Medulla oblongata (tissue), 1 donor: ENCODE data around the gene NADK2.

ENCODE experiments used
- DNase-seq: peaks from one replicate; pipeline ENCODE4 v3.0.0-alpha.2; 2015; ENCODE audit errors: extremely low spot score

NADK2 gene

DNA sequence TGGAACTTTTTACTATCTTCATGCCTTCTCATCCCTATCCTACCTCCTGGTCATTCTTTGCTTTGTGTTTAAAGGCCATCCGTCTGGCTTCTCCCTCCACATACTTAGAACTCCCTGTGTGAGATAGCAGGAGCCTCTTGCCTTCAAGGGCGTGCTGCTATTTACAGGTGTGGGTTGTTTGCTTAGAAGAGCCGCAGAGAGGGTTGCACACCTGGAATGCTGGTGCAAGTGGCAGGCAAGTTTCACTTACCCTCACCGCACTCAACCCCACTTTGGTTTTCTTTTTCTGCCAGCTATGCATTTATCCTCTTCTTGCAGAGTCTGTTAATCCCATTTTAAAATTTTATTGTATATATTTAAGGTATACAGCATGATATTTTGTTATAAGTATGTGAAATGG, 77.3 kb downstream of the NADK2 start:
- DNase-seq = no peak

GRCh38 chr5:36162810-36163486, 78.8 kb downstream of the NADK2 start:
- DNase-seq = peak; percentile 79

DNA sequence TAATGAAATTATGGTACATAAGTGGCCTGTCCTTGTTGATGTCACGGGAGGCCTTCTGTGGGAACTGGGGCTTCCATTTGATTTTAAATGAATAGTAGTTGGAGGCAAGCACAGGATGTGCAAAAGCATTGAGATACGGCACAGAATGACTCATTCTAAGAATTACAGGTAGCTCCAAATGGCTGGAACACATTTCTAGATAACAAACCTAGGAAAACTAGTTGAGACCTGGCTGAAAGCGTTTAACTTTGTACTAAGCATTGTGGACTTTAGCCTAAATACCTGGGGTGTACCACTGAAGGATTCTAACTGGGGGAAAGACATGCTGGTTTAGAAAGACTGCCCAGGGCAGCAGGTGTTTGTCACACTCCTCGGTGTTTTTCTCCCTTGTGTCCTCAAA, 80.4 kb downstream of the NADK2 start:
- DNase-seq = no peak

GRCh38 chr5:36160617-36161016, 81.1 kb downstream of the NADK2 start:
- DNase-seq = no peak

GRCh38 chr5:36158144-36158543, 83.6 kb downstream of the NADK2 start:
- no peak for DNase-seq

DNA sequence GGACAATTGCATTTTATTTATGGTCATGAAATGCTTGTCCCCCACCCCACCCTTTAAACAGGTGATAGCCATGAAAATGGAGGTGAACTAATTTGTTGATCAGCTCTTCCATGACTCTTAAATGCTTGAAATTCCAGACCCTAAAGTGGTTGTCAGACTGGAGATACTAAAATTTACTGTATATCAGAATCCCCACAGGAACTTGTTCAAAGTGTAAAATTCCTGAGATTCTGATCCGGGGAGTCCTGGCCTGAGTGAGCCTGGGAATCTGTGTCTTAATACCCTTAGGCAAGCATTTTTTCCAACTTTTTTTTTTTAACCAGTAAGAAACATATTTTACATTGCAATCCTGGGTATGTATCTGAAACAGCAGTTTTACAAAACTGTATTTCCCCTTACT, 85.1 kb downstream of the NADK2 start:
- no peak for DNase-seq

- no peak for DNase-seq
Measured at GRCh38 chr5:36156121-36156601, 85.6 kb downstream of the NADK2 start.

GRCh38 chr5:36155291-36155690, 86.4 kb downstream of the NADK2 start:
- no peak for DNase-seq

GRCh38 chr5:36153726-36154125, 88.0 kb downstream of the NADK2 start:
- no peak for DNase-seq

DNA sequence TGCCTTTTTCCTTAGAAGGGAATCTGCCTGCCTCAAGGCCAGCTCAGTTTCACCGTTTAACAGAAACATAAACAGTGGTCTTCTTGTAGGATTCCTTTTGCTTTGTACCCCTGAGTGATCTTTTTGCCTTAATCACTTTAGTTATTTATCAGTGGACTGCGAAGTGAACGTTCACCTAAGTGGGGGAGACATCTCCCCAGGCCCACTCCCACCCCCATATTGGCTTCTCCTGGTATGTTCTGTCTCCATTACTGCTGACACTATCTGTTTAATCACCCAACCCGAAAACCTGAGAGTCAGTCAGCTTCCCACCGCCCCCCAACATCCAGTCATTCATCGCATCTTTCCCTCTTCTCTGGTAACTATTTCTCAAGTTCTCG, 88.4 kb downstream of the NADK2 start:
- DNase-seq = no peak

DNA sequence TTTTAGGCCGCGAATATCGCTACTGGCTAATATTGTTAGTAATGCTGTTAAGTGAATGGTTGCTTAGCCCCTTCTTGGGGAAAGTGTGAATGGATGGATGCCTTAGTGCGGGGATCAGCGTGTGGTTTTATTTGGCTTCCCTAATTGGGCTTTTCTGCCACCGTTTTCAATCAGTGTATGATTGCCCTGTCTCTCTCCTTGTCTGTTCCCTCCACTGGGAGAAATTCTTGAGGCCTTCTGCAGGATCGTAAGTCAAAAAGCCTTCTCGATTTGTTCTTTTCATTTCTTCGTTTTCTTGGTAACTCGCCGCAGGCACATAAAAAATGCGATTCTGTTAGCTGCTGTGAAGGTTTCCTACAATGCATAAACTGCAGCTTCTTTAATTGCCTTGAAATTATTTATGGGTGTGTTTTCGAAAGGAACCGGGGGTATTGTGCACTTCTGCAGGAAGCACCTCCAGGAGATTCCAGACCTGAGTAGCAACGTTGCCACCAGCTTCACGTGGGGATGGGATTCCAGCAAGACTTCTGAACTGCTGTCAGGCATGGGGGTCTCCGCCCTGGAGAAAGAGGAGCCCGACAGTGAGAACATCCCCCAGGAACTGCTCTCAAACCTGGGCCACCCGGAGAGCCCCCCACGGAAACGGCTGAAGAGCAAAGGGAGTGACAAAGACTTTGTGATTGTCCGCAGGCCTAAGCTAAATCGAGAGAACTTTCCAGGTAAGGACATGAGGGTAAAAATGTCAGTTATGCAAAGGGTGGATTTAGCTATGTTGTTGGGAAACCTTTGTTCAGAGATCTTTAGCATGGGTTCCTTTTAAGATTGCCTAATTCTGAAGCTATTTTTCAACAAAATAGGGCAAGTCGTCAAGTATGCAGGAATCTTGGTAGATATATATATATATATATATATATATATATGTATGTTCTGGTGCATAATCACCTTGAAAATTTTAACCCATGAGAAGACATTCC, 89.1 kb downstream of the NADK2 start:
- no peak for DNase-seq

- DNase-seq = peak; percentile 99
Measured at GRCh38 chr5:36151434-36152323, 90.0 kb downstream of the NADK2 start, which contains the start of the genes LMBRD2 and SKP2. TSS of gene LMBRD2 (minus strand) at chr5:36151887. CDS start at chr5:36143349, 8,538 bp downstream. TSS of gene SKP2 (plus strand) at chr5:36152111. CDS start at chr5:36152263, 152 bp downstream.

DNA sequence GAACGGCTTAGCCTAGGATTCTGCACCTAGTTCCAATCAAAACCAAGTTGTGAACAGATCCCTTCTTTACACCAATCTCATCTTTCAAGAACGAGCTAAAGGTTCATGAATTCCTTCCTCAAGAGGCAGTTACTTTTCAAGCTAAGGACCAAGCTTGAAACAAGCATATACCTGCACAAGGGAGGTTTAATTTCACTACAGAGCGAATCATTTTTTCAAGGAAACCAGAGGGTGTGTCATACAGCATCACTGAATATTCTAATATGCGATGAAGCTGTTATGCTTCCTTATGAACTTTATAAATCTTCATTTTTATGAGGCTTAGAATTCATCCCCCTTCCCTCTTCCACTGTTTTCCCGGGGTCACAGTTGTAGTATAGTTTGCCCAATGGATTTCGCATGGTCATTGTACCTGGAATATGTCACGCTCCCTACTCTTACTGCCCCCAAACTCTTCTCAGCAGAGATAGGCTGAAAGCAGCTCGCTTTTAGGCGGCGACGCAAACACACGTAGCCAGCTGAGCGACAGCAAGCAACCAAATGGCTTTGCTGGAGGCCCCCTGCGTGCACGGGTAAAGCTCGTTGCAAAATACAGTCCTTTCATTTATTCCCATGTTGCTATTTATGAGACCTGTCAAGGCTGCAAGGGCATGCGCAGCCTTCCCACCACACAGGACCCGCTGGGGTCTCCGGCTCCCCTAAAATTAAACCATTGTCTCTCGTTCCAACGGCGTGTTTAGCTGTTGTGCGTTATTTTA, 90.9 kb downstream of the NADK2 start:
- DNase-seq = peak; percentile 18

- no peak for DNase-seq
Measured at GRCh38 chr5:36147681-36148080, 94.0 kb downstream of the NADK2 start.

DNA sequence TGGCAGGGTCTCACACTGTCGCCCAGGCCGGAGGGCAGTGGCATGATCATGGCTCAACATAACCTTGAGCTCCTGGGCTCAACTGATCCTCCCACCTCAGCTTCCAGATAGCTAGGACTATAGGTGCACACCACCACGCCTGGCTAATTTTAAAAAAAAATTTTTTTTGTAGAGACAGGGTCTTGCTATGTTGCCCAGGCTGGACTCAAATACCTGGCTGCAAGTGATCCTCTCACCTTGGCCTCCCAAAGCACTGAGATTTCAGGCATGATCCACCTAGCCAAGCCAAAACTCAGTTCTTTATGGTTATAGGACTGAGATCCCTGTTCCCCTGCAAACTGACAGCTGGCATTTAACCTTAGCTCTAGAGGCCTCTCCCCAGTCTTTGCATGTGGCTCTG, 95.3 kb downstream of the NADK2 start:
- no peak for DNase-seq

- DNase-seq = no peak
Measured at GRCh38 chr5:36145311-36145710, 96.4 kb downstream of the NADK2 start.
